Heart left ventricle (tissue), 13 donors: ENCODE measurements around the gene DEGS1.

Experiments
- POLR2A ChIP-seq, 2 donors: fragments of 450-650 bp; IDR thresholded peaks; one replicate each; pipeline ENCODE4 v1.6.1; 2017; ENCODE audit warnings: antibody characterized with exemption in 2 of 2, mild to moderate bottlenecking in 2 of 2, moderate library complexity in 2 of 2
- TF ChIP-seq, protein P1 (sequence below), 12 donors: fragments of 200-600 bp; sonication (generic) in 4 of 12; IDR thresholded peaks; one replicate each; pipeline versions ENCODE4 v1.5.0 to v1.8.0; 2018 to 2022; ENCODE audit warnings: antibody characterized with exemption in 12 of 12, mild to moderate bottlenecking in 5 of 12
- donor health status: ischemic (EF 13 %, LVEDD 7.1; RV severe dilation, severe dysfunction).
- donor health status: DM: no; HTN: yes; CAD: no.
- donor health status: DM: no; HTN: no; CAD: no.
- donor health status: ischemic (EF 25% LVEDD 6.9; RV normal size, moderate dysfunction).
- donor health status: ischemic (EF 25% LVEDD 5.7; RV mildly dilated, moderate dysfunction).
- donor health status: ischemic (EF 35%, LVEDD 5.7; RV mildly dilated, moderate dysfunction).
- donor health status: nonischemic (EF 11% LVEDD 7.7; RV severe dilation, severe dysfunction).
- donor health status: DM: yes; HTN: yes; CAD: no.
- donor health status: PGD.
- donor health status: ischemic (EF 29% LVEDD 5.4; RV normal size, mild dysfunction).
- donor health status: nonischemic (EF 23%, LVEDD 6.1; RV moderate dilation, normal function).

DNA sequence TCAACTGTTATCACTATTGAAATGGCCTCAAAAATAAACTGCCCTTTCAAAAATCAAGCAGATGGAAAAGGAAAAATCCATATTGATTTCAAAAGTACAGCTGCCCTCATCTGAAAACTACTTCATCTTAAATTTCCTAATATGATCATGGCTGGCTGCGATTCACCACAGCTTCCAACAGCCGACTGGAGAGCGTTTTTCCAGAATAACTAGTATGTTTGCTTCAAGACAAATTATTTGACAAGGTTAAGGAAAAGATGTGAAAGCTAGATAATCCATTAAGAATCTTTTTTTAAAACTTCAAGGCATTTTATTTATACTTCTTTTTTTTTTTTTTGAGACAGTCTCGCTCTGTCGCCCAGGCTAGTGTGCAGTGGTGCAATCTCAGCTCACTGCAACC lies 4.1 kb upstream of the DEGS1 start:
- no peak for TF ChIP-seq POLR2A (IDR thresholded peaks at IDR 0.05)
- TF ChIP-seq, protein P1, sequence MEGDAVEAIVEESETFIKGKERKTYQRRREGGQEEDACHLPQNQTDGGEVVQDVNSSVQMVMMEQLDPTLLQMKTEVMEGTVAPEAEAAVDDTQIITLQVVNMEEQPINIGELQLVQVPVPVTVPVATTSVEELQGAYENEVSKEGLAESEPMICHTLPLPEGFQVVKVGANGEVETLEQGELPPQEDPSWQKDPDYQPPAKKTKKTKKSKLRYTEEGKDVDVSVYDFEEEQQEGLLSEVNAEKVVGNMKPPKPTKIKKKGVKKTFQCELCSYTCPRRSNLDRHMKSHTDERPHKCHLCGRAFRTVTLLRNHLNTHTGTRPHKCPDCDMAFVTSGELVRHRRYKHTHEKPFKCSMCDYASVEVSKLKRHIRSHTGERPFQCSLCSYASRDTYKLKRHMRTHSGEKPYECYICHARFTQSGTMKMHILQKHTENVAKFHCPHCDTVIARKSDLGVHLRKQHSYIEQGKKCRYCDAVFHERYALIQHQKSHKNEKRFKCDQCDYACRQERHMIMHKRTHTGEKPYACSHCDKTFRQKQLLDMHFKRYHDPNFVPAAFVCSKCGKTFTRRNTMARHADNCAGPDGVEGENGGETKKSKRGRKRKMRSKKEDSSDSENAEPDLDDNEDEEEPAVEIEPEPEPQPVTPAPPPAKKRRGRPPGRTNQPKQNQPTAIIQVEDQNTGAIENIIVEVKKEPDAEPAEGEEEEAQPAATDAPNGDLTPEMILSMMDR (IDR thresholded peaks at IDR 0.05), result no peak
